Measurements from ENCODE around the gene WDCP.

DNA sequence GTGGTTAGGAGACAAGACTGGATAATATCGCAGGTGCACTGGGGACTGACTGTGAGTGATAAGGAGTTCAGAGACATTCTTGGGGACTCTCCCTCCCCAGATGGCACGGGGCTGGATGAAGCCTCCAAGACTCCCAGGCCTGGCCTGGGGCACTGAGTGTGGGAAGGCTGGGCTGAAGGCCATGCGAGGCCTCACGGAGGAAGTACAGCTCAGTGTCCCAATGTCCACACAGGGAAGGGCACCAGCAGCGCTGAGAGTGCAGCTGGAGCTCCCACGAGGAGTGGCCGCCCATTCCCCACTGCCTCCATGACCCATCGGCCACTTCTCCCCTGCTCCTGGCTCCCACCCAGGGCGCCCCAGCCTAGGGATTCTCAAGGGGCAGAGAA is 30.8 kb downstream of the WDCP start:
- TF ChIP-seq, protein P1, sequence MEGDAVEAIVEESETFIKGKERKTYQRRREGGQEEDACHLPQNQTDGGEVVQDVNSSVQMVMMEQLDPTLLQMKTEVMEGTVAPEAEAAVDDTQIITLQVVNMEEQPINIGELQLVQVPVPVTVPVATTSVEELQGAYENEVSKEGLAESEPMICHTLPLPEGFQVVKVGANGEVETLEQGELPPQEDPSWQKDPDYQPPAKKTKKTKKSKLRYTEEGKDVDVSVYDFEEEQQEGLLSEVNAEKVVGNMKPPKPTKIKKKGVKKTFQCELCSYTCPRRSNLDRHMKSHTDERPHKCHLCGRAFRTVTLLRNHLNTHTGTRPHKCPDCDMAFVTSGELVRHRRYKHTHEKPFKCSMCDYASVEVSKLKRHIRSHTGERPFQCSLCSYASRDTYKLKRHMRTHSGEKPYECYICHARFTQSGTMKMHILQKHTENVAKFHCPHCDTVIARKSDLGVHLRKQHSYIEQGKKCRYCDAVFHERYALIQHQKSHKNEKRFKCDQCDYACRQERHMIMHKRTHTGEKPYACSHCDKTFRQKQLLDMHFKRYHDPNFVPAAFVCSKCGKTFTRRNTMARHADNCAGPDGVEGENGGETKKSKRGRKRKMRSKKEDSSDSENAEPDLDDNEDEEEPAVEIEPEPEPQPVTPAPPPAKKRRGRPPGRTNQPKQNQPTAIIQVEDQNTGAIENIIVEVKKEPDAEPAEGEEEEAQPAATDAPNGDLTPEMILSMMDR (IDR thresholded peaks at IDR 0.05), result no peak
- TF ChIP-seq POLR2AphosphoS5 (IDR thresholded peaks at IDR 0.05), result no peak
- TF ChIP-seq POLR2A (IDR thresholded peaks at IDR 0.05), result no peak
- no peak for TF ChIP-seq EP300 (IDR thresholded peaks at IDR 0.05)

Measured in upper lobe of left lung (tissue), 4 donors.